ENCODE data around the gene MADCAM1.

The MADCAM1 gene

GRCh38 chr19:539429-540030, 43.2 kb downstream of the MADCAM1 start:
- no peak overlapping the region for H3K4me3 ChIP-seq (ENCODE audit: low read depth, low read length)
- no peaks in the 10 kb centered on the region for H3K4me1 ChIP-seq
- no peak for TF ChIP-seq CTCF (IDR thresholded peaks at IDR 0.05; ENCODE audit: low read depth, low read length)
- peaks cover 26% of the 10 kb centered on the region for H3K36me3 ChIP-seq
- no peaks in the 10 kb centered on the region for H3K27me3 ChIP-seq
- no peaks in the 10 kb centered on the region for H3K9me3 ChIP-seq
- no peak for DNase-seq

GRCh38 chr19:540867-541637, 44.8 kb downstream of the MADCAM1 start:
- Histone ChIP-seq H3K36me3 (peaks cover 19% of the 10 kb centered on the region), H3K4me3 (ENCODE audit: low read depth, low read length) (no peak overlapping the region), H3K27me3 (no peaks in the 10 kb centered on the region), H3K9me3 (no peaks in the 10 kb centered on the region), H3K4me1 (no peaks in the 10 kb centered on the region)
- DNase-seq, result no peak
- TF ChIP-seq CTCF (IDR thresholded peaks at IDR 0.05; ENCODE audit: low read depth, low read length), result no peak

GRCh38 chr19:541699-542098, 45.4 kb downstream of the MADCAM1 start:
- H3K27me3 ChIP-seq, result no peaks in the 10 kb centered on the region
- peaks cover 13% of the 10 kb centered on the region for H3K36me3 ChIP-seq
- DNase-seq, result no peak
- no peaks in the 10 kb centered on the region for H3K4me1 ChIP-seq
- no peaks in the 10 kb centered on the region for H3K9me3 ChIP-seq
- TF ChIP-seq CTCF (IDR thresholded peaks at IDR 0.05; ENCODE audit: low read depth, low read length), result no peak
- no peak overlapping the region for H3K4me3 ChIP-seq (ENCODE audit: low read depth, low read length)

GRCh38 chr19:542173-542866, 46.0 kb downstream of the MADCAM1 start:
- Histone ChIP-seq H3K36me3 (peaks cover 9% of the 10 kb centered on the region), H3K4me3 (ENCODE audit: low read depth, low read length) (no peak overlapping the region), H3K4me1 (no peaks in the 10 kb centered on the region), H3K27me3 (no peaks in the 10 kb centered on the region), H3K9me3 (no peaks in the 10 kb centered on the region)
- DNase-seq, result no peak
- no peak for TF ChIP-seq CTCF (IDR thresholded peaks at IDR 0.05; ENCODE audit: low read depth, low read length)

GRCh38 chr19:543910-544608, 47.8 kb downstream of the MADCAM1 start, which contains the start of gene GZMM:
GZMM (plus strand) TSS chr19:544053; CDS start chr19:544072, 19 bp downstream.
- Histone ChIP-seq H3K4me1 (no peaks in the 10 kb centered on the region), H3K27me3 (no peaks in the 10 kb centered on the region), H3K9me3 (no peaks in the 10 kb centered on the region), H3K4me3 (ENCODE audit: low read depth, low read length) (no peak within 1 kb of the TSS), H3K36me3 (peaks cover 3% of the 10 kb centered on the region; the same call in 1 of the 2 replicates)
- TF ChIP-seq CTCF (IDR thresholded peaks at IDR 0.05; ENCODE audit: low read depth, low read length), result no peak
- DNase-seq, result no peak
